DOHH2 (cell line): ENCODE results near the gene SPATA6.

Experiments used
- CTCF ChIP-seq: fragments of 200-600 bp; sonication (generic); IDR thresholded peaks from one replicate; pipeline ENCODE4 v1.5.1; 2014; ENCODE audit warnings: antibody characterized with exemption, mild to moderate bottlenecking, low read depth, low read length; ENCODE audit not compliant: poor library complexity, severe bottlenecking
- EZH2phosphoT487 ChIP-seq: fragments of 200-600 bp; sonication (generic); IDR thresholded peaks from 2 replicates; pipeline ENCODE4 v1.6.1; 2017; ENCODE audit warnings: borderline replicate concordance, mild to moderate bottlenecking, antibody characterized with exemption, low read length, moderate library complexity, mixed read lengths

GRCh38 chr1:48329486-48329885 is 142.5 kb downstream of the SPATA6 start:
- TF ChIP-seq CTCF (no peak), EZH2phosphoT487 (no peak)
